ENCODE results near the gene HSF4. TPM values are rescaled to one million over a fixed set of nuclear protein-coding genes. Genes with fewer than 3 reads are reported as not detected.

The HSF4 gene
- total RNA-seq, 4 donors from 2014 or later = 56.5 to 351 (median 102) TPM

DNA sequence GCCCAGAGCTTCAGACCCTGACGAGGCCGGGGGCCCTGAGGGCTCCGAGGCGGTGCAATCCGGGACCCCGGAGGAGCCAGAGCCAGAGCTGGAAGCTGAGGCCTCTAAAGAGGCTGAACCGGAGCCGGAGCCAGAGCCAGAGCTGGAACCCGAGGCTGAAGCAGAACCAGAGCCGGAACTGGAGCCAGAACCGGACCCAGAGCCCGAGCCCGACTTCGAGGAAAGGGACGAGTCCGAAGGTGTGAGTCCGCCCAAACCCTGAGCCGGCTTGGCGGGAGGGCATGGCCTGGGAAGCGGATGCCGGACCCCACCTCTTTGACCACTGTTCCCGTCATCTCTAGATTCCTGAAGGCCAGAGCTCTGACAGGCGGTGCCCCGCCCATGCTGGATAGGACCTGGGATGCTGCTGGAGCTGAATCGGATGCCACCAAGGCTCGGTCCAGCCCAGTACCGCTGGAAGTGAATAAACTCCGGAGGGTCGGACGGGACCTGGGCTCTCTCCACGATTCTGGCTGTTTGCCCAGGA is 10.2 kb downstream of the HSF4 start:
- H3K9me3 ChIP-seq = no peaks in the 10 kb centered on the region
- peaks cover 79% of the 10 kb centered on the region for H3K4me1 ChIP-seq
- WGBS = 38% methylated on average over 21 of the region's 31 CpGs
- DNase-seq (ENCODE audit: low spot score in 2 of 2) = no peak
- no peak for TF ChIP-seq POLR2A (IDR thresholded peaks at IDR 0.05)
- TF ChIP-seq, protein P1, sequence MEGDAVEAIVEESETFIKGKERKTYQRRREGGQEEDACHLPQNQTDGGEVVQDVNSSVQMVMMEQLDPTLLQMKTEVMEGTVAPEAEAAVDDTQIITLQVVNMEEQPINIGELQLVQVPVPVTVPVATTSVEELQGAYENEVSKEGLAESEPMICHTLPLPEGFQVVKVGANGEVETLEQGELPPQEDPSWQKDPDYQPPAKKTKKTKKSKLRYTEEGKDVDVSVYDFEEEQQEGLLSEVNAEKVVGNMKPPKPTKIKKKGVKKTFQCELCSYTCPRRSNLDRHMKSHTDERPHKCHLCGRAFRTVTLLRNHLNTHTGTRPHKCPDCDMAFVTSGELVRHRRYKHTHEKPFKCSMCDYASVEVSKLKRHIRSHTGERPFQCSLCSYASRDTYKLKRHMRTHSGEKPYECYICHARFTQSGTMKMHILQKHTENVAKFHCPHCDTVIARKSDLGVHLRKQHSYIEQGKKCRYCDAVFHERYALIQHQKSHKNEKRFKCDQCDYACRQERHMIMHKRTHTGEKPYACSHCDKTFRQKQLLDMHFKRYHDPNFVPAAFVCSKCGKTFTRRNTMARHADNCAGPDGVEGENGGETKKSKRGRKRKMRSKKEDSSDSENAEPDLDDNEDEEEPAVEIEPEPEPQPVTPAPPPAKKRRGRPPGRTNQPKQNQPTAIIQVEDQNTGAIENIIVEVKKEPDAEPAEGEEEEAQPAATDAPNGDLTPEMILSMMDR (IDR thresholded peaks at IDR 0.05) = no peak
- TF ChIP-seq POLR2AphosphoS5 (IDR thresholded peaks at IDR 0.05) = no peak
- TF ChIP-seq EP300 (IDR thresholded peaks at IDR 0.05) = no peak
- peak overlapping the region; percentile 91 for H3K27ac ChIP-seq
- no peaks in the 10 kb centered on the region for H3K36me3 ChIP-seq
- H3K4me3 ChIP-seq = peak overlapping the region; percentile 60
- H3K27me3 ChIP-seq = no peaks in the 10 kb centered on the region

DNA sequence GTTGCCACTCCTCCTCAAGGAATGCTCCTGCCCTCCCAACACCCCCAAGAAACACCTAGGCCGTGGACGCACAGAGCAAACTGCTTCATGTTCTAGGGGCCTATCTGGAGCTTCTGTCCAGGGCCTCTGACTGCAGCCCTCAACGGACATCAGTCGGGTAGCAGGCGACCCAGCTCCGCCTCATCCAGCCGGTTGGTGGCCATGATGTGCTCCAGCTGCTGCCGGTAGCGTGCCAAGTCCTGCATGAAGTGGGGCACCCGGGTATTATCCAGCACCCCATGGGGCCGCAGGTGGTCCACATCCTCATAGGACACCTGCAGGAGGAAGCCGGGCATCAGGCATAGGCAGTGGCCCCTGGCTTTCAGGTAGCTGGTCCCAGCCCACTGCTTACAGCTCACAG is 12.1 kb downstream of the HSF4 start:
- no peak for TF ChIP-seq POLR2AphosphoS5 (IDR thresholded peaks at IDR 0.05)
- no peak for TF ChIP-seq POLR2A (IDR thresholded peaks at IDR 0.05)
- no peak for TF ChIP-seq EP300 (IDR thresholded peaks at IDR 0.05)
- TF ChIP-seq, protein P1 (IDR thresholded peaks at IDR 0.05) = no peak
- Histone ChIP-seq H3K36me3 (no peaks in the 10 kb centered on the region), H3K9me3 (no peaks in the 10 kb centered on the region), H3K27me3 (no peaks in the 10 kb centered on the region), H3K4me1 (peaks cover 60% of the 10 kb centered on the region), H3K27ac (no peak overlapping the region), H3K4me3 (no peak overlapping the region)
- no peak for DNase-seq (ENCODE audit: low spot score in 2 of 2)
- WGBS = 82% methylated on average over 11 of the region's 12 CpGs

DNA sequence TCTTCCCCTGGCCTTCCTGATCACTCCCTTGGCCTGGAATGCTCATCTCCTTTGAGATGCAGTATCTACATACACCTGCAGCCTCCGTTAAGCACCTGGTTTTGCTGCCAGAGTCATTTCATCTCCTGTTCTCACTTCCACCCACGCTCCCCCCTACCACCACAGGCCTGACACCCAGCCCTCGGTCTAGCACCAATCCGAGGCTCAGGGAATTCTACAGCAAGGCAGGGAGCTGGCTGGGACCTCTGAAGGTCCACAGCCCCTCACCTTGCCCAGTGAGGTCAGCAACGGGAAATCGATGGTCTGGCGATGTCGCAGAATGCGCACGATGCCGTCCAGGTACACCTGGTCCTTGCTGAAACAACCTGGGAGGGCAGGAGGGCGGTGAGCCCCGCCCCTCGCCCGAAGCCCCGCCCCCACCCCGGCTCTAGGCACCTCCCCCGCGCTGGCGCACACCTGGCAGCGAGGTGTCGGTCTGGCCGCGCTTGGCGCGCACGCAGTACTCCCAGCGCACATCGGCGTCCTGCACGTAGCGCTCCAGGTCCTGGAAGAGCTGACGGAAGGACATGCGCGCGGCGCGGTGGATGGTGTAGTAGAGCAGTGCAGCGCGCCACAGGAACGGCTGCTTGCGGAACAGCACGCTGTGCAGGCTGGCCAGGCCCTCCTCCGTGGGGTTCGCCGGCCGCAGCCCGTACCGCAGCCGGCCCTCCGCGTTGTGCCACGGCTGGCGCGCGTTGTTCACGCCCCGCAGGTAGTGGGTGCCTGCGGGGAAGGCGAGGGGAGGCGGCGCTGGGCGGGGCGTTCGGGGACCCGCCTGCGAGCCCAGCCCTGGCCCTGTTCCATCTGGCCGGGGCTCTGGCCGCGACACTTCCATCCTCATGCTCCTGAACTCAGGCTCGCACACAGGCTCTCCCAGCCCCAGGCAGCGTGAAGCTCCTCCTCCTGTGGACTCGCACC is 13.5 kb downstream of the HSF4 start:
- peak overlapping the region; percentile 48 for H3K4me3 ChIP-seq
- peak overlapping the region; percentile 62 for H3K27ac ChIP-seq
- H3K4me1 ChIP-seq = peaks cover 55% of the 10 kb centered on the region
- H3K36me3 ChIP-seq = no peaks in the 10 kb centered on the region
- H3K9me3 ChIP-seq = no peaks in the 10 kb centered on the region
- no peak for TF ChIP-seq POLR2A (IDR thresholded peaks at IDR 0.05)
- TF ChIP-seq POLR2AphosphoS5 (IDR thresholded peaks at IDR 0.05) = peak in 1 of 3 donors; percentile 39
- whole genome bisulfite sequencing = 30% methylated on average over 4 of the region's 73 CpGs
- no peak for DNase-seq (ENCODE audit: low spot score in 2 of 2)
- H3K27me3 ChIP-seq = no peaks in the 10 kb centered on the region

DNA sequence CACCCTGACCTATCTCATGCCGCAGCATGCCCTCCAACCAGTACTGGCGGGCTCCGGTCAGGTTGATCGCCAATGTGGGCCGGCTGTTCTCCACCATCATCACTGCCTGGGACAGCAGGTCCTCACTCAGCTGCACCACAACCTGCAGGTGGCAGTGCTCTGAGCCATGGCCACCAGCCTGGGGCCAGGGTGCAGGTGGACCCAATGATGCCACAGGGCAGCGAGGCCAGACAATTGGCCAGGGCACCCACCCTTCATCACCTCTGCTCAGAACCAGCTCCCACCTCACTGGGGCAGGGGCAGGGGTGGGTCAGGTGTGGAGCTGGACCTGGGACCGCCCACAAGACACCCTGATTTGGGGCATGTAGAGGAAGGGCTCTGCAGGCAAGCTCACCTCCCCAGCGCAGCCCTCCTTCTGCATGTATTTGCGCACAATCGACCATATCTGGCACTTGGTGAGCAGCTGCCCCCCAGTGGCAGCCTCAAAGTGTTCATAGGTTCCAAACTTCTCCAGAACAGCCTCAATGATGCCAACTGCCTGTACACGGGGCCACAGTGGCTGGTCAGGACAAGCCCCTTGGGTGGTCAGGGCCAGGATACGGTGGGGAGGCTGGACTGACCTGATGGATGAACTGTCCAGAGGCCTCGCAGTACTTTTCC is 15.0 kb downstream of the HSF4 start:
- TF ChIP-seq EP300 (IDR thresholded peaks at IDR 0.05) = no peak
- TF ChIP-seq, protein P1 (IDR thresholded peaks at IDR 0.05) = peak in 1 of 2 donors; percentile 13
- Histone ChIP-seq H3K9me3 (no peaks in the 10 kb centered on the region), H3K36me3 (no peaks in the 10 kb centered on the region), H3K4me1 (peaks cover 48% of the 10 kb centered on the region), H3K27ac (no peak overlapping the region), H3K4me3 (no peak overlapping the region), H3K27me3 (no peaks in the 10 kb centered on the region)
- 78% methylated on average over 9 of the region's 13 CpGs for WGBS
- DNase-seq (ENCODE audit: low spot score in 2 of 2) = no peak

DNA sequence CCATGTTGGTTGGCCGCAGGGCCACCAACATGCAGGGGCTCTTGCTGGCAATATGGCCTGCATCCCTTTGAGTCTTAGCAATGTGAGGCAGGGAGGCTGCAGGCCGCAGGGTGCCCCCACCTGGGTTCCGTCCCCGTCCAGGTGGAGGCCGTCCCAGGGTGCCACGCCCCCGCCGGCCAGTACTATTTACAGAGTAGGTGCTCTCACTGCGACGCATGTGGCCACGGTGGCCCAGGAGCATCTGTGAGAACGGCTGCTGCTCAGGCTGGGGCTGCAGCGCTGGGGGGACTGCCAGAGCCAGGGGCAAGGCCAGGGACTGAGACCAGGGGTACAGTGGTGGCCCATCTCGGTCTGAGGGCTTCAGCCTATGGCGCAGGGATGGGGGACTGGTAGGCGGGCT is 15.6 kb downstream of the HSF4 start:
- WGBS = 90% methylated on average over 6 of the region's 16 CpGs
- no peaks in the 10 kb centered on the region for H3K9me3 ChIP-seq
- peaks cover 48% of the 10 kb centered on the region for H3K4me1 ChIP-seq
- H3K4me3 ChIP-seq = no peak overlapping the region
- no peak for DNase-seq (ENCODE audit: low spot score in 2 of 2)
- H3K36me3 ChIP-seq = no peaks in the 10 kb centered on the region
- no peak overlapping the region for H3K27ac ChIP-seq
- TF ChIP-seq, protein P1 (IDR thresholded peaks at IDR 0.05) = no peak
- no peak for TF ChIP-seq POLR2A (IDR thresholded peaks at IDR 0.05)
- no peak for TF ChIP-seq EP300 (IDR thresholded peaks at IDR 0.05)
- TF ChIP-seq POLR2AphosphoS5 (IDR thresholded peaks at IDR 0.05) = no peak
- no peaks in the 10 kb centered on the region for H3K27me3 ChIP-seq
